Mononuclear cell (primary cell): Measurements from ENCODE around the gene THSD4. TPM values are rescaled to one million over a fixed set of nuclear protein-coding genes. Genes with fewer than 3 reads are reported as not detected.
"Not testable (repeated sequence)": the region's sequence is repeated elsewhere in the genome, so short reads cannot be mapped to it uniquely, and the experiment has no call there.

Source experiments
- H3K27me3 ChIP-seq: 2 replicates; pipeline ENCODE4 v1.6.0; 2011; ENCODE audit warnings: low read length, control low read depth; ENCODE audit not compliant: insufficient read depth
- H3K4me1 ChIP-seq: 2 replicates; pipeline ENCODE4 v1.5.1; 2011; ENCODE audit warnings: mild to moderate bottlenecking, low read length, control low read depth; ENCODE audit not compliant: insufficient read depth
- H3K4me3 ChIP-seq: 2 replicates; pipeline ENCODE4 v1.5.1; 2011; ENCODE audit warnings: mild to moderate bottlenecking, low read length, moderate library complexity
- H3K9me3 ChIP-seq: 2 replicates; pipeline ENCODE4 v1.5.1; 2011; ENCODE audit warnings: low read depth, mild to moderate bottlenecking, control low read depth, low read length
- total RNA-seq: library from RNA; depleted of rRNA; stranded (reverse); fragments of >200 nt; gene quantifications from one replicate; pipeline ENCODE4 v1.2.3, GENCODE V29; 2012

THSD4 gene
- total RNA-seq, 1 donor: 0.10 TPM

DNA sequence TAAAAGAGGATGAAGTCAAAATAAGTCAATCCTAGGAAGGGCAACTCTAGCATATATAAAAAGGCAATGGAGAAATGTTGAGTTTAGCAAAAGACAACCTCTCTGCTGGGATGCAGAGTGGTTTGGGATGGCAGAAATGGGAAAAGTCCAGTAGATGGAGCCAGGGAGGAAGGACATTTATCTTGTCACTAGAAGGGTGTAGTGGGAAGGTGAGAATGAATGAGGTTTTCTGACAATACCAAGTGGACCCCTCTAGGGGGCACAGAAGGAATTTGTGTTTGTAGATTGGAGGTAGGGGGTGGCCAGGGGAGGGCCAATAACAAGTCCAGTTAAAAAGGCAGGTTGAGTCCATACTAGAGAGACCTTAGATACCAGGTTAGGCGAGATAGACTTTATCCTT is 80.0 kb downstream of the THSD4 start:
- H3K4me1 ChIP-seq: no peaks in the 10 kb centered on the region
- no peaks in the 10 kb centered on the region for H3K27me3 ChIP-seq
- H3K9me3 ChIP-seq: no peaks in the 10 kb centered on the region
- H3K4me3 ChIP-seq: no peak overlapping the region

DNA sequence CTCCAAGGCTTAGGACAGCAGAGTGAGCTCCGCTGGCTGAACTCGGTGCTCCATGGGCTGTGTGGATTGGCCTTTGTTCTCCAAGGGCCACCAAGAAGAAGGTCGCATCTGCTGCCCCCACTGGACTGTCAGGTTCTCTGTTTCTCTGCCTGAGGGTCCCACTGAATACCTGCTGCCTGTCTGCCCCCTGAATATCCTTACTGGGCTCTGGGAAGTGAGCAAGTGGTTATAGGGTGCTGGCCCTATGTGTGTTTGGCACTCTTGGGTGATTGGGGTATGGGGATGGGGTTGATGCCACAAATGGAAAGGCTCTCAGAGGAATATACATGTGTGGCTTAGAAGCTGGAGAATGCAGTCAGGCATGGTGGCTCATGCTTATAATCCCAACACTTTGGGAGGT is 82.3 kb downstream of the THSD4 start:
- no peaks in the 10 kb centered on the region for H3K9me3 ChIP-seq
- no peak overlapping the region for H3K4me3 ChIP-seq
- no peaks in the 10 kb centered on the region for H3K27me3 ChIP-seq
- no peaks in the 10 kb centered on the region for H3K4me1 ChIP-seq

DNA sequence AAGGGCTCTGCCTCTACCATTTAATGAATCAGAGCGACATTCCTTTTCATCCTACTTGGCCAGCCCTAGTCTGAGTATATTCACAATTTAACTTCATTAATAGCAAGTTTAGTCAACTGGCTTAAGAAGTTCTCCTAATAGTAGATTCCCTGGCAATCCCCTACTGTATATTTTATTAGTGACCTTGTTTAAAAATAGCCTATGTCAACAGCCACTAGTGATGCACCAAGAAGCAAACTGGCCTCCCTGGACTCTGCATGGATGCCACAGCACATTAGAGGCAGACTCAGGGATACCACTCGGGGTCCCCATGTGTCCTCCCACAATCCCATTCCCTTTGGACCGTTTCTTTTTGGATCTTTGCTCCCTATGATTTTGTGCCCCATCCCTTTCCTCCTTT is 83.6 kb downstream of the THSD4 start:
- no peaks in the 10 kb centered on the region for H3K27me3 ChIP-seq
- no peaks in the 10 kb centered on the region for H3K4me1 ChIP-seq
- H3K4me3 ChIP-seq: no peak overlapping the region
- no peaks in the 10 kb centered on the region for H3K9me3 ChIP-seq

DNA sequence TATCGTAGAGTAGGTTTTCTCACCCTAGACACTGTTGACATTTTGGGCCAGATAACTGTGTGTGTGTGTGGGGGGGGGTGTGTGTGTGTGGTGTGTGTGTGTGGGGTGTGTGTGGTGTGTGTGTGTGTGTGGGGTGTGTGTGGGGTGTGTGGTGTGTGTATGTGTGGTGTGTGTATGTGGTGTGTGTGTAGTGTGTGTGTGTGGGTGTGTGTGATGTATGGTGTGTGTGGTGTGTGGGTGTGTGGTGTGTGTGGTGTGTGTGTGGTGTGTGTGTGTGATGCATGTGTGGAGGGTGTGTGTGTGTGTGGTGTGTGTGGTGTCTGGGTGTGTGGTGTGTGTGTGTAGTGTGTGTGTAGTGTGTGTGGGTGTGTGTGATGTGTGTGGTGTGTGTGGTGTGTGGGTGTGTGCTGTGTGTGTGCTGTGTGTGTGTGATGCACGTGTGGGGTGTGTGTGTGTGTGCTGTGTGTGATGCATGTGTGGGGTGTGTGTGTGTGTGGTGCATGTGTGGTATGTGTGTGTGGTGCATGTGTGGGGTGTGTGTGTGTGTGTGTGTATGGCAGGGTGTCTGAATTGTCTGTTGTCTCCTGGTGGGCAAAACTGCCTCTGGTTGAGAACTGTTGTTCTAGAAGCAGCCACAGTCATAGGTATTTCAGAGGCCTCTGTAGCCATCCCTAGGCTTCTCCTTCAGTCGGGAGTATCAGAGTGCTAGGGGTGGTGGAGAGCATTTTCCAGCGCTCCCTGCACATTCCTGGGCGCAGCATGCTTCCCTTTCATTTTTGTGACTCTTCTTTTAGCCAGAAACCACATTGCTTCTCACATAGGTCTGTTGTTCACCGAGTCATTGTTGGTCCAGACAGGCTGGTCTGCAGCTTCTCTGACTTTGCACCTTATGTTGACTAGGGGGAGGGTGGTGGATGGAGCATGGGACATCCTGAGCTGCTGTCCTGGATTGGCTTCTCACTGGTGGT is 84.4 kb downstream of the THSD4 start:
- H3K4me1 ChIP-seq: no peaks in the 10 kb centered on the region
- H3K4me3 ChIP-seq: no peak overlapping the region
- no peaks in the 10 kb centered on the region for H3K9me3 ChIP-seq
- H3K27me3 ChIP-seq: no peaks in the 10 kb centered on the region

DNA sequence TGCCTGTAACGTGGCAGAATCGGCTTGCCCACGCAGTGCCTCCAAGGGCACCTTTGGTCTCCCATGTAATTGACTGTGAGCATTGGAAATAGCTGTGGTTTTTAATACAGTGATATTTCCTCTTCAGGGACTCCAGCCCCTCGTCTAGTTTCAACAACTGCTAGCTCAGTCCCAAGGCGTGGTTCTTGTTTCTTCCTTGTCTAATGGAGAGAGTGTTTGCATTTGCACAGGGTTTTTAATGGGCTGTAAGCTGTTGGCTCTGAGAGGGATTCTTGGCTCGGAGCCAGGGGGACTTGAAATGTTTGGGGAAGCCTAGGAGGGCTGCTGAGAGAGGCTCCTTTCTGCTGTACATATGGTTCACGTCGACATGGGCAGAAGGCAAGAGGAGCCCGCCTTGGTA is 86.2 kb downstream of the THSD4 start:
- Histone ChIP-seq H3K4me3 (no peak overlapping the region), H3K9me3 (no peaks in the 10 kb centered on the region), H3K4me1 (no peaks in the 10 kb centered on the region), H3K27me3 (no peaks in the 10 kb centered on the region)

DNA sequence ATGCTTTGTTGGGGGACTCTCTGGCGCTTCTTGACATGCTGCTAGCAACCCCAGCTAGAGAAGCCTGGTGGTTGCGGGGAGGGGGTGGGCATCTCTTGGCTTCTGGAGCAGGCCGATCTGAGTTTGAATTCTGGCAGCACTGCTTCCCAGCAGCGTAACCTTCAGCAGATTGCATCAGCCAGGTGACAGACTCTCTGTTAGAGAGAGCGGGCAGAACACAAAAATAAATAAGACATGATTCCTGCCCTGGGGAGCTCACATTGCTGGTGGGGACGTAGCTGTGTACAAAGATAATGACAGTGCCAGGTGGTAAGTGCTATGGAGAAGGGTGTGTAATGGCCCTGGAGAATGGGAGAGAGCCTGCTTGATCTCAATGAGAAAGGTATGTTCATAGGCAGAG is 87.4 kb downstream of the THSD4 start:
- H3K27me3 ChIP-seq: no peaks in the 10 kb centered on the region
- no peak overlapping the region for H3K4me3 ChIP-seq
- no peaks in the 10 kb centered on the region for H3K4me1 ChIP-seq
- H3K9me3 ChIP-seq: no peaks in the 10 kb centered on the region

DNA sequence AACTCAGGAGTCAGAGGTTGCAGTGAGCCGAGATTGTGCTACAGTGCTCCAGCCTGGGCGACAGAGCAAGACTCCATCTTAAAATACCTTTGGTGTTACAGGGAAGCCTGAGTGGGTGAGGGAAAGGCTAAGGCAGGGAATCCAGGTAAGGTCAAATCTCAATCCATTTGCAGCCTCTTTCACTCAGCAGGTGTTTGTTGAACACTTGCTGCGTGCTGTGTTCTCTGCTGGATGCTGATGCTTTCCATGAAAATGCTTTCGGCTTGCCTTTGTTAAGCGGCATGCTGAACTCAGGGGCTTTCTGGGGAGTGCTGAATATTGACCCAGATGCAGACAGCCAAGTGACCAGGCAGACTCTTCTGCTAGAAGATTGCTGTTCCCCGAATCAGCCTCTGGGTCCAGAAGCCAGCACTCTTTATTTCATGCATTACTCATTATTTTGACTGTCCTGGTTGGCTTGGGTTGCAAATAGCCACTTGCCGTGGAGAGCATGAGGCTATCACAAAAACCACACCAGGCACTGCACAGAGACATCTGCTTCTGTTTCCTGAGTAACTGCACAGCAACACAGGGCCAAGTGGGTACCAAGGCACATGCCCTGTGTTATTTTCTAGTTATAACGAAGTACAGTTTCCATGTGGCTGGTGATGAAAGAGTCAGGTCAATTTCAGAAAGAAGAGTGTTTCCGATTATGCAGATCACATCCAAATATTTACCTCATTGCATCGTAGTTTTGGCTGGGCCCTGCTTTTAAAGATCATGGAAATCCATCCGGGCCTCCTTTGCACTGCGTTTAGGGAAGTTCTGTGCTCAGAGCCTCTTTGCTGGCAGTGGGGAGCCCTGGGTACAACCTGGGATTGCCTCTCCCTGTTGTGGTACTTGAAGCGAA is 88.6 kb downstream of the THSD4 start:
- Histone ChIP-seq H3K4me1 (no peaks in the 10 kb centered on the region), H3K27me3 (no peaks in the 10 kb centered on the region), H3K9me3 (no peaks in the 10 kb centered on the region), H3K4me3 (no peak overlapping the region)

DNA sequence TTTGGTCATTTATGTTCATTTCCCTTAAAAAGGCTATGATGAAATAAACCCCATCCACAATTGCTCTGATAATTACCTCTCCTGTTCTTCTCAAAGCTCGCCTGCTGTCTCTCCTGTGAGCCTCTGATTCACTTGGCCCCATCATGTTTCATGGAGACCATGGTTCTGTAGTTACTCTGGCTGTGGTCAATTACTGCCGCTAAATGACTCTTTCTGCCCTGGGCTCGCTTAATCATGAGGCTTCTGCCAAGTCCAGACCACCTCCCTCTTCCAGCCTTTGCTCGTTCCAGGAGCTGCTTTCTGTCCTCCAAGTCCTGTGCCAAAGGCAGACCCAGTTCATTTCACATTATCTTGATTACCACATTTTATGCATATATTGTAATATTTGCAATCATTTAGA is 91.9 kb downstream of the THSD4 start:
- no peak overlapping the region for H3K4me3 ChIP-seq
- no peaks in the 10 kb centered on the region for H3K27me3 ChIP-seq
- no peaks in the 10 kb centered on the region for H3K9me3 ChIP-seq
- no peaks in the 10 kb centered on the region for H3K4me1 ChIP-seq

DNA sequence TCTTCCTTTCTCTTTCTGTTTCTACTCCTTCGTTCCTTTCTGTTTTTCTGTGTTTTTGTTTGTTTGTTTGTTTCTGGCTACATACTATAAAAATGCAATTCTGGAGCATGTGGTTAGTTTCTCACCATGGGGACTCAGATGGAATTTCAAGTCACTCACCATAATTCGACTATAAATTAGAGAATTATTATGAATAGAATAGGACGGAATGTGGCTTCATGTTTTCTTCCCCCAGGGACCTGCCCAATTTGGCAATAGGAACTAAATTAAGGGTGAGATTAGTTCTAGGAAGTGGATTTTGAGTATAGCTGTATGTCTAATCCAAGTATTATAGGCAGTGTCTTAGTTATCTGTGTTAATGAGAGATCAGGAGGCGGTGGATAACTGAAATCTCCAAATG is 96.9 kb downstream of the THSD4 start:
- no peaks in the 10 kb centered on the region for H3K27me3 ChIP-seq
- H3K4me3 ChIP-seq: no peak overlapping the region
- H3K4me1 ChIP-seq: no peaks in the 10 kb centered on the region
- H3K9me3 ChIP-seq: no peaks in the 10 kb centered on the region

DNA sequence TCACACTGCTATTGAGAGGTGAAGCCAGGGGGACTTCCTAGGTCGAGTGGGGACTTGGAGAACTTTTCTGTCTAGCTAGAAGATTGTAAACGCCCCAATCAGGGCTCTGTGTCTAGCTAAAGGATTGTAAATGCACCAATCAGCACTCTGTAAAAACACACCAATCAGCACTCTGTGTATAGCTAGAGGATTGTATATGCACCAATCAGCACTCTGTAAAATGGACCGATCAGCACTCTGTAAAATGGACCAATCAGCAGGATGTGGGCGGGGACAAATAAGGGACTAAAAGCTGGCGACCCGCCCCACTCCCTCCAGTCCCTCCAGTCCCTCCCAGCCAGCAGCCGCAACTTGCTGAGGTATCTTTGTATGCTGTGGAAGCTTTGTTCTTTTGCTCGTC is 98.7 kb downstream of the THSD4 start:
- H3K4me1 ChIP-seq, H3K27me3 ChIP-seq, H3K9me3 ChIP-seq, H3K4me3 ChIP-seq: not testable (repeated sequence)

DNA sequence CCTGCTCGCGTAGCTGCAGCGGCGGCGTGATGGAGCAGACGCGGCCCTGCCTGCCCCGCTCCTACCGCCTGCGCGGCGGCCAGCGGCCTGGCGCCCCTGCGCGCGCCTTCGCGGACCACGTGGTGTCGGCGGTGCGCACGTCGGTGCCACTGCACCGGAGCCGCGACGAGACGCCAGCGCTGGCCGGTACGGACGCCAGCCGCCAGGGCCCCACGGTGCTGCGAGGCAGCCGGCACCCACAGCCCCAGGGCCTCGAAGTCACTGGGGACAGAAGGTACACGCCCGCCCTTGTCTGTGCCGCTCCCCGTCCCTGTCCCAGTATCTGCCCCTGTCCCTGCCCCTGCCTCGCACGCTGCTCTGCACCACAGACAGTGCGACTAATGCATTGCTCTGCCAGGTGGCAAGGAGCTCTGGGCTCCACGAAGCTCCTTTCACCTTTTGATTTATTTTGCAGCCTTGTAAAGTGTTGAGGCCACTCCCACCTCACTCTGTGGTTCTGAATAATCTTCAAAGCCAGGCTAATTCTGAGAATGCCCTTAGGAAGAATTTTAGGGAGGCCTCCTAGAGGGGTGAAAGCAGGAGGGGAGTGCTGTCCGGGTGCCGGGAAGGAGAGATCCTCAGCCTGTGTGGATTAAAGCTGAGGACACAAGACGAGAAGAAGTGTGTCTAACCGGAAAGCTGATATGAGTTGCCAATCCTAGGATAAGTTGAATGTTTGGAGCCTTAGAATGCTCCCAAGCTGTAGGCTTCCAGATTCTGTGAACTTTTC is 100.0 kb downstream of the THSD4 start:
- Histone ChIP-seq H3K9me3 (no peaks in the 10 kb centered on the region), H3K4me3 (no peak overlapping the region), H3K4me1 (no peaks in the 10 kb centered on the region), H3K27me3 (no peaks in the 10 kb centered on the region)

DNA sequence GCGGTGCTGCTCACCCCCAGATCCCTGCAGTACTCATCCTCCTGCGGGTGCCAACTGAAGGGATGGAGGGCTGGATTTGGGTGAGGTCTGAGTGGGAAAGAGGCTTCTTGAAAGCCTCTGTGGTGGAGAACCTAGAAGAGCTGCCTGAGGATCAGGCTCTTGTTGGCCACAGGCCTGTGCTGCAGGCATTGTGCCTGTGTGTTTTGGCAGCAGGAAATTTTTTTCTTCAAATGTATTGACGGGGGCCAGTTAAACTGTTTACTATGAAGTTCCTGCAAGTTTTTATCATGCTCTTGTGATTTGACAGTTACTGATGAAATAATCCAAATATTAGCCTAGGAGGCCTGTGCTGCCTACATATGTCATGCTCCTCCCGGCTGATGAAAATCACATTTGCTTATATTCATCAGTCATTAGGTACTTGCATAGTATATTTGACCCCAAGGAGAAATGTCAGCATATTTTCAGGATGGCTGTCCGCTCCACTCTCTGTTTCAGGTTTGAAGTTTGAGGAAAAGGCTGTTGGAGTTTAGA is 103.1 kb downstream of the THSD4 start:
- H3K9me3 ChIP-seq: no peaks in the 10 kb centered on the region
- no peak overlapping the region for H3K4me3 ChIP-seq
- H3K4me1 ChIP-seq: no peaks in the 10 kb centered on the region
- H3K27me3 ChIP-seq: no peaks in the 10 kb centered on the region

DNA sequence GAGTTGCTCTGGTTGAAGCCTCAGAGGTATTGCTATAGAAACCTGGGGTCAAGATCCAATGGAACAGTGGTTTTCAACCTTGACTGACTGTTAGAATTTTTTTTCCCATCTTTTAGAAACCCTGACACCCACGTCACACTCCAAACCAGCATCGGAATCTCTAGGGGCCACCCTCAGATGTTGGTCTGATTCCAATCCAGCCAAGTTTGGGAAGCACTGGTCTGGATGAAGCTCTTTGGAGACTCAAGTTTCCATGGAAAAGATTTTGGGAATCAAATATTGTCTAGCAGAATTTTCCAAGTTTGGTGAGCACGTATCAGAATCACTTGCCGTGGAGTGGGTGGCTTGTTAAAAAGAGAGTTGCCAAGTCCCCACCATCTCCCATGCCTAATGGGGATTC is 103.8 kb downstream of the THSD4 start:
- H3K4me3 ChIP-seq: no peak overlapping the region
- no peaks in the 10 kb centered on the region for H3K27me3 ChIP-seq
- H3K9me3 ChIP-seq: no peaks in the 10 kb centered on the region
- no peaks in the 10 kb centered on the region for H3K4me1 ChIP-seq

DNA sequence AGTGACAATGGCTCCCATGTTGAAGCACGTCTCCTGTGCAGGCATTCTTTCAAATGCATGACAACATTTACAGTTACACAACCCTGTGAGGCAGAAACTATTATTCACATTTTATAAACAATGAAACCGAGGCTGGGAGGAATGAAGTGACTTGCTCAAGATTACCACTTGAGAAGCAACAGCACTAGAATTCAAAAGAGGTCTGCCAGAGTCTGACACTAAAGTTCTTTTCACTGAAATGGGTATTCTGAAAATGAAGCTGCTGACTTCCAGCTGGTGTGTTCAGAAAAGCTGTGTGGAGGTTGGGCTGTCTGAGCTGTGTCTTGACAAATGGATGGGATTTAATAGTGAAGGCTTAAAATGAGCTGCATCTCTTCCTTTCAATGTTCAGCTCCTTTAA is 104.4 kb downstream of the THSD4 start:
- no peaks in the 10 kb centered on the region for H3K27me3 ChIP-seq
- no peaks in the 10 kb centered on the region for H3K4me1 ChIP-seq
- no peak overlapping the region for H3K4me3 ChIP-seq
- no peaks in the 10 kb centered on the region for H3K9me3 ChIP-seq

DNA sequence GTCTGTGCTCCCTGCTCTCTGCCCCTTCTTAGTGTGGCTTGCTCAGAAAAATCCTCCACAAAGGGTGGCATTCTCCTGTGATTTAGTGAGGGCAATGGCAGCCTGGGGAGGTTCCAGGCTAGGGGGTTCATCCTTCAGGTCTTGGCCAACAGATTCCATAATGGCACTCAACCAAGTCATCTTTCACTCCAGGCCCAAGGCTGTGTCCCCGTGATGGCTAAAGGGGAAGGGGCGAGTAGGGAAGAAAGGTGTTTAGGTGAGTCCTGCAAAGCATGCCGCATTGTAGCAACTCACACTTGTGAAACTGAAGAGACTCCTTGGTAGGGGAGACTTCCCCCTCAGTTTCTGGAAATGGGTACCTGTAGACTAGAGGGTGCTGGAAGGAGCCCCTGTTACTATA is 105.6 kb downstream of the THSD4 start:
- no peaks in the 10 kb centered on the region for H3K27me3 ChIP-seq
- H3K4me1 ChIP-seq: no peaks in the 10 kb centered on the region
- H3K4me3 ChIP-seq: no peak overlapping the region
- no peaks in the 10 kb centered on the region for H3K9me3 ChIP-seq
